HUDEP-2 (cell line): ENCODE results near the gene MAP1LC3B2.
A peak's percentile ranks its signal among the peaks of the same experiment; 100 is the strongest.

Experiments
- DNase-seq, 76 experiments: peaks; one replicate each; lab custom pipeline; 2025; ENCODE audit not compliant: unreplicated experiment in 76 of 76; lab: John Stamatoyannopoulos, UW

MAP1LC3B2 gene

DNA sequence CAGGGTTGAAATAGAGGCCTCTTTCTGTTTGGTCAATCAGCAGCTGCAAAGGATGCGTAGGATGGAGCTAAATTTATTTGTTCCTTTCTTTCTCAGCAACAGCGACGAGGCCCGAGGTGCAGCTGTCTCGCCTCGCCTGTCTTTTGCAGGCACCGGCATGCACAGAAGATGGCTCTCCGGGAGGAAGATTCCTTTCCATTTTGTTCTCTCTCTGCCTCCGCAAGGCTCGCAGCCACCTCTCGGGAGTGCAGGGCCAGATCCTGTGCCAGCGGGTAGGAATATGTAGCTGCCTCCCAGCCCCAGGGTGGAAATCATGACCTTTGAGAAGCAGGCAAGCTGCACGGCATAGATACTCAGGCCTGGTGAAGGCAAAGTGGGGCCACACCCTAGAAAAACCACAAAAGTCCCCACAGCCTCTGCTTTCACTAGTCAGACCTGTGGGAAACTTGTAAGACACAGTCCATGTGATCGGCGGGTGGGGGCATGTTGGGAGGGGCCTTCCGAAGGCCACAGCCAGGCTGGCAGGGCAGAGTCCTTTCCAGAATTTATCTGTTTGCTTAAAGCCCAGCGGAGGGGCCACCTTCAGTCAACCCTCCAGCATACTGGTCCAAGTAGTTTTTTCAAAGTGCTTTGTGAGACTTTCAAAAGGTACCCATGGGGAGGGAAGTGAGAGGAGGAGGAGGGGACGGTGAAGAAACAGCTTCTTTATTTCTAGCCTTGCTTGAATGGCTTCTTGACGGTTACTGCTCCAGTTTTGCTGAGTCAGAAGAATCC, at the start of gene MAP1LC3B2:
TSS of gene MAP1LC3B2 (plus strand) at position 220 of the 774 bp plus-strand sequence. CDS start 16,562 bp downstream, outside the sequence.
- peak; percentile 37 to 99 (median 95) for DNase-seq

DNA sequence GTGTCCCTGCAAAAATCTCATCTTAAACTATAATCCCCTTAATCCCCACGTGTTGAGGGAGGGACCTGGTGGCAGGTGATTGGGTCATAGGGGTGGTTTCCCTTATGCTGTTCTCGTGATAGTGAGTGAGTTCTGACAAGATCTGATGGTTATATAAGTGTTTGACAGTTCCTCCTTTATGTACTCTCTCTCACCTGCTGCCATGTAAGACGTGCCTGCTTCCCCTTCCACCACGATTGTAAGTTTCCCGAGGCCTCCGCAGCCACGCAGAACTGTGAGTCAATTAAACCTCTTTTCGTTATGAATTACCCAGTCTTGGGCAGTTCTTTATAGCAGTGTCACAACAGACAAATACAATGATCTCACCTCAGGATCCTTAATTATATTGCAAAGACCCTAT, 45.2 kb upstream of the MAP1LC3B2 start:
- no peak for DNase-seq

DNA sequence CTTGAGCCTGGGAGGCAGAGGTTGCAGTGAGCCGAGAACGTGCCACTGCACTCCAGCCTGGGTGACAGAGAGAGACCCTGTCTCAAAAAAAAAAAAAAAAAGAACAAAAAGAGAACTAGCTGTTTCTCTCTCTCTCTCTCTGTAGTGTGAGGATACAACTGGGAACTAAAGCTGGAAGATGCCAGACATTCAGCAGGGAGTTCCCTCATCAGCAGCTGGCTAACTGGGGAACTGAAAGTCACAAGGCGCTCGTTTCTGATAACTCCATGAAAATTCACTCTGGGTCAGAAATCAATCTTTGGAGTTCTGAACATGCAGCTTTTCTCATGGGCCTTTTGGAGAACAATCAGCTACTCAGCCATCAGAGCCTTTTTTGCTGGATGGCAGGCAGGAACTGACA, 43.5 kb upstream of the MAP1LC3B2 start:
- DNase-seq = no peak

DNA sequence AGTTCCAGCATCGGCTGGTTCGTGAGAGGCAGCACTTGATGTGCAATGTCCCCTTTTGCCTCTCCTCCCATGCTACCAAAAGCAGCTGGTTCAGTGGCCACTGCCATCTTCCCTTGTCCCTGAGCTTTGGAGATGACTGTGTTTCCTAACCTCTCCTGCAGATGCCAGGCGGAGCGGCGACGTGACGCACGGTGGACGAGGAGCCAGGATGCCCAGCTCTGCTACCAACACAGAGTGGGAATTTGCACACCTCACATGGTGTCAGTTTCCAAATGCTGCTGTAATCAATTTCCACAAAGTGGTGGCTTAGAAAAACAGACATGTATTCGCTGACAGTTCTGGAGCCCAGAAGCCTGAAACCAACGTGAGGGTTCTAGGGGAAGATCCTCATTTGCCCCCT, 42.5 kb upstream of the MAP1LC3B2 start:
- no peak for DNase-seq

DNA sequence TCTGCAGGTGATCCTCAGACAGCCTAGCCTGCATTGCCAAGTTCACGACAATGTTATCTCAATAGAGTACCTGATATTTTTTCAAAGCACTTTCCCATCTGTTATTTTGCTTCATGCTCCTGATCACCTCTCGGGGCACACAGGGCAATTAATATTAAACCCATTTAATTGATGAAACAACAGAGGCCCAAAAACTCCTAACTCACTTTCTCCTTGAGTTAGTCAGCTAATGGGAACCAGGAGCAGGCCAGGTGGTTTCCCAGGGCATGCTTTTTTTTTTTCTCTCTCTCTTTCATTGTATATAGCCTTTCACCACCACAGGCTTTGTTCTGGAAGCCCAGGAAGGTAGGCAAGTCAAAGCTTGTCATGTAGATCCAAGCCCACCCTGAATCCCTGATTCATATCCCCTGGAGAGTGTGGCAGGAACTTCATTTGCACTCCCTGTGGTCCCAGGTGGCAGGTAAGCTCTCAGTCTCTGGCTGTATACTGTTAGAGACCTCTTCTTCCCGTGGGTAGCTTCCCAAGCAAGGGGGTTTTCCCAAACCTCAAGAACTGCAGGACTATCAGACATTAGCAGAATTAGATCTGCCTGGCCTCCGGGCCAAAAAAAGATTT, 41.6 kb upstream of the MAP1LC3B2 start:
- no peak for DNase-seq

DNA sequence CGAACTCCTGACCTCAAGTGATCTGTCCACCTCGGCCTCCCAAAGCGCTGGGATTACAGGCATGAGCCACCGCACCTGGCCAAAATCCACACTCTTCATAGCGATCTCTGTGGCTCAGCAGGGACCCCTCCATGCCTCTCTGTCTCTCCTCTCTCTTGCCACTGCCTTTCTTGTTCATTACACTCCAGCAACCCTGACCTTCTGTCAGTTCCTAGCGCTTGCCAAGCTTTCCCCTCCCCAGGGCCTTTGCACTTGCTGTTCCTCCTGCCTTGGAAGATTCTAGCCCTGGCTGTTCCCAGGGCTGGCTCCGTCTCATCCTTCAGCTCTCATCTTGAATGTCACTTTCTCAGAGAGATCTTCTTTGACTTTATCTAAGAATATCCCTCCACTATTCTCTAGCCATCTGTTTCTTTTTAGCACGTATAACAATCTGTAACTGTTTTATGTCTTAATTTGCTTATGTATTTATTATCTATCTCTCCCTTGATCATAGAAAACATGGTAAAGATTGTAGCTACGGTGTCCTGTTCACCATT, 38.9 kb upstream of the MAP1LC3B2 start:
- no peak for DNase-seq

DNA sequence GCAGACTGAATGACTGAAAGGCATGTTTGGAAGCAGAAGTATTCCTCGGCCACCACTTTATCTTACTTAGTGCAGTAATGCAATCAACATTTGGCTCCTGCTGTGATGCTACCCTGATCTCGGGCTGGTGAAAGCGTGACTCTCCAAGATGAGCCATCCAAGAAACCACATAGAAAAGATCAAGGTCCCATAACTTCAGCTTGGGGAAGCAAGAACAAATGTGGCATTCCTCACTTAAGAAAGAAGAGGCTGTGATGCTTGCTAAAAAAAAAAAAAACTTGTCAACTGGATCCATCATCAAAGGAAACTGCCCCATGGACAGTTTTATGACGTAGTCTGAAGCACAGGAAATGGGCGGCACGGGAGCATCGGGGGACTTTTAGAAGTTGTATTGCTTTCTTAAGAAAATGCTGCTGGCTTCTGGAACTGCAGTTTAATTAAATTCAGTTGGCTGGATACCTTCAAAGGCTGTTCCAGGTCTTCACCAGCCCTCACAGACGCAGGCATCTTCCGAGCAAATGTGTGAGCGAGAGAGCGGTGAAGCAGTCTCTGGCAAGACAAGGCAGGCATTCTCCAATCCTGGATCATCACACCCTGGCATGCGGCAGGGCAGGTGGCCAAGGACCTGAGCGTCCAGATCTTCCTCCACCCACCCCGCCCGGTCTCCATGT, 38.2 kb upstream of the MAP1LC3B2 start:
- no peak for DNase-seq

DNA sequence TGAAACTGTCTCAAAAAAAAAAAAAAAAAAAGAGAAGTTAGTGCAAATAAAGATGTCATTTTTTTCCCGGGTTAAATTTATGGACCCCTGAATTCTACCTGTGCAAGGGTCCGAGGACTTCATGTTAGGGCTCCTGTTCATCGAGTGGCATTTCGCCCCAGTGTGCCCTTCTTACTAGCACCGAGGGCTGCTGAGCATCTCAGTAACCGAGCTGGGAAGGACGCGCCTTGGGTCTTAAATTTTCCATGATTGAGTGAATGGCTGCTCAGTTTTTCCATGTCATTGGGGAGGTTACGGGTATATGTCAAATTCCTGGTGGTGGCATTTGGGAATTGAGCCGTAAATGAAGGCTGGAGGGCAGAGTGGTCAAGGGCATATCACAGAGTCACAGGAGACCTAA, 34.9 kb upstream of the MAP1LC3B2 start:
- DNase-seq = no peak

DNA sequence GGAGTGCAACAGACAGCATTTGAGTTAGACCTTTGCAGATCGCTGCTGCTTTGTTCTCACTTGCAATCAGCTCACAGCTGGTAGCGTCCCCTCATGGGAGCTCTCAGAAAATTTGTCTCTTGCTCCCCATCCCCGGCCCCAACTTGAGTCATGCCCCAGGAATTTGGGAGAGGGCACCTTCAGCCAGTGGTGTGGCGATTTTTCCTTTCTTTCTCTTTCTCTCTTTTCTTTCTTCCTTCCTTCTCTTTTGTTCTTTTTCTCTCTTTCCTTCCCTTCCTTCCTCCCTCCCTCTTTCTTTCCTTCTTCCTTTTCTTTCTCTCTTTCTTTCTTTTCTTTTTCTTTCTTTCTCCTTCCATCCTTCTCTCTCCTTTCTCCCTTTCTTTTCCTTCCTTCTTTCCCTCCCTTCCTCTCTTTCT, 34.2 kb upstream of the MAP1LC3B2 start:
- DNase-seq = no peak

DNA sequence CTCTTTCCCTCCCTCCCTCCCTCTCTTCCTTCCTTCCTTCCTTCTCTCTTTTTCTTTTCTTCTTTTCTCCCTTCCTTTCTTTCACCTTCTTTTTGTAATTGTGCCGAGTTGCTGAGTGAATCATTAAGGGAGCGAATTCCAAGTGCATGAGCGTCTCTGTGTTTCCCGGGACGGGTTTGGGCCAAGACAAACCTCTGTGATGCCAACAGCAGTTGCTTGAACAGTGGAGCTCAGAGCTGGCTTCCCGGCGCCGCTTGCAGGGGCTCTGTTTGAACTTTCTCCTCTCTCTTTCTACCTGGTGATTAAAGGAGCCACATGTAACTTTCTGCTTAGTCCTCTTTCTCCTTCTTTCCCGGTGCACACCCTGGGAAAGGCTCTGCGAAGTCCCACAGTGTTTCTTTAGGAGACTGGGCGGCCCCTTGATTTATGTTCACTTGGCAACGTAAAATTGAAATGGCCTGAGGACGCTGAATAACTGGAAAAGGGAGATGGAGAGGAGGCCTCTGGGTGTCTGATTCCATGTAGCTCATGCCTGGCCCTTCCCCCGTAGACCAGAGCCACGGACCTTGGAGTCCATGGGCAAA, 33.7 kb upstream of the MAP1LC3B2 start:
- DNase-seq = no peak

DNA sequence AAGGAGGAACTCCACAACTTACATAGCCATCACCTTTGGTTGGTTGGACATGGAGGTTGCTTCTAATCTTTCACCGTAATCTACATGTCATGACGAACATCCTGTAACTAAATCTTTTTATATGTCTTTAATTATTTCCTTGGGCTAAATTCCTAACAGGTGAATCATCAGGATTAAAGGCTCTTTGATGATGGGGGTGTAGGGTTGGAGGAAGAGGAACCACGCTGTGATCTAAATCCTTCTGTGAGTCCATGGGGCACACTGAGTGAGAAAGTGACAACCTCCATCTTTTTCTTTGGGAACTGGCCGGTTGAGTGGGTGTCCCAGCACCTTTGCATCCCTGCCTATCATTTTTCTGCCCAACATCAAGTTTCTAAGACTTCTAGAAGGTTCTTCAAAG, 31.1 kb upstream of the MAP1LC3B2 start:
- no peak for DNase-seq

DNA sequence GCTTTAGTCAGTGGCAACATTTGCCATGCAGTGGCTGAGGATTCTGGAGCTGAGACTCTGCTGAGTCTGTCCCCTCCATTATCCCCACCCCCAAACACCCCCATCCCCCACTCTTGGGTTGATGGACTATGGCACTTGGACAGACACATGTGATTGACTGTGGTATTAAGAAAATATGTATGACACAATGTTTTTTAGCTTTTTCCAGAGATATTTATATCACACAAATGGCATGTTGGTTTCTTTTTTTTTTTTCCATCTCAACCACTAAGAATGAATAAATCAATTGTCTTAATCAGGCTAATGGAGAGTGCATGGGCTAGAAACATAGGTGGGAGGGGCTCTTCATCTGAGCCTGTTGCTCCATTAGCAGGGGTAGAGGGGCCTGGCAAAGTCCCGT, 30.7 kb upstream of the MAP1LC3B2 start:
- no peak for DNase-seq

DNA sequence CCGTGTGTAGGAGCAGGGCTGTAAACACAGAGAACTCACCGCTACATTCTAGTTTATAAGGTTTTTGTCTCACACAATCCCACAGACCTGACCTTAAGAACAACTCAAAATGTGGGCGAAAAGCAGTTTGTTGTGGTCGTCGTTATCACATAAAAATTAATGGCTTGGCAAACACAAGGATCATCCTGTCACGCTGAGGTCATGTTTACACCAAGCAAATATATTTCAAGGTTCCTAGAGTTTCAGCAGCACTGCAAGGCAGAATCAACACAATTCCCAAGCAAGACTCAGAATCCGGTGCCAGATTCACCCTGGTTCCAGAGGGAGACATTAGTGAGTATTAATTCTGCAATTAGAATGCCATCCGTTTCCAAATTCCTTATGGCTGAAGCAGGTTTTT, 30.1 kb upstream of the MAP1LC3B2 start:
- DNase-seq = no peak

DNA sequence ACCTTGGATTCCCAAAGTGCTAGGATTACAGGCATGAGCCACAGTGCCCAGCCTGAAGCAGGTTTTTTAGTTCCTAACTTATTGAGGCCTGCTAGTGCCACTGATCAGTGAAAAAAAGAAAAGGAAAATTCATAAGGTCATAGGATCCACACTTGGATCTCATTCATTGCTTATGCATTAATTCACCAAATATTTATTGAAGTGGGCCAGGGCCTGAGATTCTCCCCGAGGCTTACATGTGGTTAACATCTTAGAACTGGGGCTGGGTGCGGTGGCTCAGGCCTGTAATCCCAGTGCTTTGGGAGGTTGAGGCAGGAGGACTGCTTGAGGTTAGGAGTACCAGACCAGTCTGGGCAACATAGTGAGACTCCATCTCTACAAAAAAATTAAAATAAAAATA, 29.5 kb upstream of the MAP1LC3B2 start:
- DNase-seq = no peak

DNA sequence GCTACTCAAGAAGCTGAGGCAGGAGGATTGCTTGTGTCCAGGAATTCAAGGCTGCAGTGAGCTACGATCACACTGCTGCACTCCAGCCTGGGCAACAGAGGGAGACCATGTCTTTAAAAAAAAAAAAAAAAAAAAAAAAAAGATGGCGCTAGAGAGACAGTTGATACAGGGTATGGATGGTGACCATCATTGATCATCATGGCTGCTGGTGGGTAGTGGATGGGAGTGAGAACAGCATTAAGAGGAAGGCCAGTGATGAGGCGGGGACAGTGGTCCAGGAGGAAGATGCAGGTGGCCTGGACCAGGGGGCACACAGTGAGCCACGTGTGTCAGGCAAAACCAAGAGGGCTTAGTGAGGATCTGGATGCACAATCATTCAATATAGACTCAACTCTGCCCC, 26.8 kb upstream of the MAP1LC3B2 start:
- DNase-seq = peak in 1 of 76 experiments; percentile 11

DNA sequence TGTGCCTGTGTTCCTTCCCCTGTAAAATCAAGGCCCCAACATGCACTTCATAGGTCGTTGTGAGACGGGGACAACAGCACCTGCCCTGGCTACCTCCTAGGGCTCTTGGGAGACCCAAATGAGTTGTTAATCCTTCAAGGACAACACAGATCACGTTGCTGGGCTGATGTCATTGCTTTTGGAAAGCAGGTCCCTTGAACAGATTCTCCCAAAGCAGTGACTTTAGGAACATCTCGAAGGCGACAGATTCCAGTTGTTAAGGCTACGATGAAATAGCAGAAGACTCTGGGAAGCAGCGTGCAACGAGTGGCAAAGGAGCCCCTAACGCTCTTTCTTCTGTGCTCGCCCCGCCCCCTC, 26.2 kb upstream of the MAP1LC3B2 start:
- peak in 3 of 76 experiments; percentile 31 to 59 (median 36) for DNase-seq

DNA sequence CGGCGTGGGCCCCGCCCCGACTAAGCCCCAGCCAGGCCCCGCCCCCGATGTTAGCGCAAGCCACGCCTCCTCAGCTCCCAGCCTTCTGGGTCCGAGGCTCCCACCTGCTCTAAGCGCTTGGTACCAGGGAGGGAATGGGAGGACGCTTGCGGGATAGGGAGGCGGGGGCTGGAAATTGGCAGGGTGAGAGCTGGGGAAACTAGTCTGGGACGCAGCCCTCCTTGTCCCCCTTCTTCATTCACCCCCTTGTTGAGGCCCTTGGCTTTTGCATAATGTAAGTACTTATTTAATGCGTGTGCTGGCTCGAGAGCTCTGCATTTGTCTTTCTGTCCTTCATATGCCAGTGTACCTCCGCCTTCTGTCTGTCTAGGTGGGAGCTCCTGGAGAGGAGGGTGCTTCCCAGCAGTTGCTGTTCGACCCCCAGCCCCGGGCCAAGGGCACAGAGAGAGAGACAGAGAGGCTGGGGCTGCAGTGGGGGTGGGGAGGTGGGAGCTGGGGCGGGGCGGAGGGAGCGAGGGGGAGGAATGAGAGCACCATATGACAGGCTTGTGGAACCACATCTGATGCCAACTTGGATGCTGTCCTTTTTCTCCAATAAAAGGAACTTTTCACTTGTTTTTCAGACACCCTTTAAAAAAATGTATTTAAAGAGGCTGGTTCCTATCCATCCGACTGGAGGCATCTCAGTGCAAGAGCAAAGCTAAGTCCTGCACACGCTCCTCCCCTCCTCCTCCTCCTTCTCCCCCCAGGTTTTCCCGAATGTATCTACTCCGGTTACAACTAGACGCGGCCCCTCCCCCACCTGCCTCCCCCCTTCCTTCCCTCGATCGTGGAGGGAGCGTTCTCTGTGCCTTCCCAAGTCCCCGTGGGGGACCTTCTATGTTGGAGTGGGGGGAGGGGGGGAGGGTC, 25.6 kb upstream of the MAP1LC3B2 start:
- DNase-seq = peak in 67 of 76 experiments; percentile 9 to 81 (median 55)

DNA sequence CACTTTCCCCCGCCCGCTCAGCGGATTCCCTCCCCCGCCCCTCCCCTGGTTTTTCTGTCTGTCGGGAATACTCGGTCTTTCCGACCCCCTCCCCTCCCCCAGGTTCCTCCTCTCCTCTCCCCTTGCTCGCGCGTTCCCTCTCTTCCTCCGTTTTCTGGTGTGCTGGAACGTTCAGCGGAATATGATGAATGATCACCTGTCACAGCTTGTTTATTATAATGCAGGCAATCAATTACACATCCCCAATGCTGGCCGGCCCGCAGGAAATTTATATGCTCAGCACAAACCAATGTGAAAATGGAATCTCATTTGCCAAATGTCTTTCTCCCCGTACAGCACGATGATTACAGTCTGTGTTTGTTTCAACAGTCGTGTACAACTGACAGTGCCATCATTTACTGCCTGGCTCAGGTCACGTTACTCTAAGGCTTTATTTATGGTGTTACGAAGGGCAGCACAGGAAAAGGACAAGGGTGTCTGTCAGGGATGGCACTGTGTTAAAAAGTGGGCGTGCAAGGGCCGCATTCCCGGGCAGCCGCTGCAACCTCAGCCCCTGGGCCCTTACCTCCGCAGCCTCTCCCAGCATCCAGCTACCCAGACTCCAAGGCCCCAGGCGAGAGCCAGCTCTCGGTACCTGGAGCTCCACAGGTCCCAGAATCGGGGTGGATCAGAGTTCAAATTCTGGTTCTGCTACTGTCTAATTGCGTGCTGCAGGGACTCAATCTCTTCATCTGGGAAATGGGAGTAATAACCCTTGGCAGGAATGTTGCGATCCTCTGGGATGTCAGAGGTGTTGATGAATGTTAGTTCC, 24.7 kb upstream of the MAP1LC3B2 start:
- DNase-seq = no peak

DNA sequence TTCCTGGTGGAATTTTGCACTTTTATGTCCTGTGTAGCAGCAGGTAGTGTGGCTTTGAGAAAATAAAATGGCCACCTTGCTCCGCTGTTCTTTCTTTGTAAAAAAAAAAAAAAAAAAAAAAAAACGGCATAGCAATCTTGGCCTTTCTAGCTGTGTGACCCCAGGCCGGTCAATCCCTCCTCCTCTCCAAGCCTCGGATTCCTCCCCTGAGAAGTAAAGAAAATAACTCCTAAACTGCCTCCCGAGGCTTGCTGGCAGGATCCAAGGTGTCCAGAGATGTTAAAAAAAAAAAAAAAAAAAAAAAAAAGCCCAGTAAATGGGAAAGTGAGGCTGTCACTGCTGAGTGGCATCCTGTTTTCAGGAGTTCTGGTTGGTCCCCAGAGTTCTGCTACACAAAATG, 23.9 kb upstream of the MAP1LC3B2 start:
- no peak for DNase-seq
